Kidney epithelial cell (primary cell): ENCODE measurements around the gene FRAT2. TPM values are rescaled to one million over a fixed set of nuclear protein-coding genes. Genes with fewer than 3 reads are reported as not detected.
A peak's percentile ranks its signal among the peaks of the same experiment; 100 is the strongest.
"Not testable (repeated sequence)": the region's sequence is repeated elsewhere in the genome, so short reads cannot be mapped to it uniquely, and the experiment has no call there.

ENCODE experiments used
- DNase-seq: peaks from one replicate; pipeline ENCODE4 v3.0.0-alpha.2; 2010; ENCODE audit warnings: low read depth
- H3K27me3 ChIP-seq: 2 replicates; pipeline ENCODE4 v1.6.0; 2011; ENCODE audit warnings: low read length; ENCODE audit not compliant: control insufficient read depth, insufficient read depth
- H3K36me3 ChIP-seq: 2 replicates; pipeline ENCODE4 v1.5.1; 2011; ENCODE audit warnings: low read length; ENCODE audit not compliant: control insufficient read depth, insufficient read depth
- H3K4me3 ChIP-seq: 2 replicates; pipeline ENCODE4 v1.5.1; 2011; ENCODE audit warnings: low read depth, mild to moderate bottlenecking, control low read depth, low read length
- total RNA-seq: library from RNA; depleted of rRNA; stranded (reverse); fragments of >200 nt; gene quantifications from 2 replicates; pipeline ENCODE4 v1.2.3, GENCODE V29; 2015
- TF ChIP-seq, protein P1 (sequence below): IDR thresholded peaks from 2 replicates; pipeline ENCODE4 v1.5.1; 2011; ENCODE audit warnings: mild to moderate bottlenecking, moderate library complexity, low read length, control low read depth, inconsistent platforms; ENCODE audit not compliant: insufficient read depth, poor library complexity, severe bottlenecking

FRAT2 gene
- total RNA-seq, 1 donor from 2014 or later: 10.7 TPM

DNA sequence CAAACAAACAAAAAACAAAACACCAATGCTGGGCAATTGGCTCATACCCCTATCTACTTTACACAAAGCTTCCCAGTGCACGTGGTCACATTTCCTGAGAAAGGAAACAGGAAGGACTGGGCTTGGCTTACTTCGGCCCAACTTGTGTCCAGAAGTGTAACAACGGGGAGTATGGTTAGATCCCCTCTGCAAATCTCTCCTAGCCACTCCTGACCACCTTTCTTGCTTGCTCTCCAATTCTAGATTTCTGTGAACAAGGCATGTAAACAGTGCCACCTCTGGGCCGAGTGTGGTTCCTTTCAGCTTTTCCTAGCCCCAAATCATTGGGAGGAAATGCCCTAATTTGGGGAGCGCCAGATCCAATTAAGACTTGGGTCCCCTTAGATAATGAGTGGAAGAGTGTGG, 21.0 kb upstream of the FRAT2 start:
- H3K36me3 ChIP-seq: no peaks in the 10 kb centered on the region
- H3K4me3 ChIP-seq: no peak overlapping the region
- H3K27me3 ChIP-seq: no peaks in the 10 kb centered on the region
- TF ChIP-seq, protein P1, sequence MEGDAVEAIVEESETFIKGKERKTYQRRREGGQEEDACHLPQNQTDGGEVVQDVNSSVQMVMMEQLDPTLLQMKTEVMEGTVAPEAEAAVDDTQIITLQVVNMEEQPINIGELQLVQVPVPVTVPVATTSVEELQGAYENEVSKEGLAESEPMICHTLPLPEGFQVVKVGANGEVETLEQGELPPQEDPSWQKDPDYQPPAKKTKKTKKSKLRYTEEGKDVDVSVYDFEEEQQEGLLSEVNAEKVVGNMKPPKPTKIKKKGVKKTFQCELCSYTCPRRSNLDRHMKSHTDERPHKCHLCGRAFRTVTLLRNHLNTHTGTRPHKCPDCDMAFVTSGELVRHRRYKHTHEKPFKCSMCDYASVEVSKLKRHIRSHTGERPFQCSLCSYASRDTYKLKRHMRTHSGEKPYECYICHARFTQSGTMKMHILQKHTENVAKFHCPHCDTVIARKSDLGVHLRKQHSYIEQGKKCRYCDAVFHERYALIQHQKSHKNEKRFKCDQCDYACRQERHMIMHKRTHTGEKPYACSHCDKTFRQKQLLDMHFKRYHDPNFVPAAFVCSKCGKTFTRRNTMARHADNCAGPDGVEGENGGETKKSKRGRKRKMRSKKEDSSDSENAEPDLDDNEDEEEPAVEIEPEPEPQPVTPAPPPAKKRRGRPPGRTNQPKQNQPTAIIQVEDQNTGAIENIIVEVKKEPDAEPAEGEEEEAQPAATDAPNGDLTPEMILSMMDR: peak; percentile 37
- no peak for DNase-seq

DNA sequence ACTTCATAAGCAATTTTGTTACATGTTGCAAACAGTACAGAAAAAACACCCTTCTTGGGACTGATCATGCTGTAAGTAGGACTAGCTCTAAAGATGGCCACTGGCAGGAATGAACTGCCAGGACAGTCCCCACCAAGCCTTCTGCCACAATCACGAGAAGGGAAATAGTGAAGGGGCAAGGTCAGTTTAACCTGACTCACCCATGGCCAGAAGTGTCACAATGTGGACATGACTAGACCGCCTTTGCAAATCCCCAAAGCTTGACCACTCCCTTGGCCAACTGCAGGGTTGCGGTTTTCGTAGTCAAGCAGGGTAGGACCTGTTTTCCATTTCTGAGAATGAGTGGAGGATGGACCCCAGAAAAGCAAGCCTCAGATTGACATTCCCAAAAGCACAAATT, 19.4 kb upstream of the FRAT2 start:
- Histone ChIP-seq H3K36me3 (no peaks in the 10 kb centered on the region), H3K27me3 (no peaks in the 10 kb centered on the region), H3K4me3 (no peak overlapping the region)
- TF ChIP-seq, protein P1: no peak
- DNase-seq: no peak

DNA sequence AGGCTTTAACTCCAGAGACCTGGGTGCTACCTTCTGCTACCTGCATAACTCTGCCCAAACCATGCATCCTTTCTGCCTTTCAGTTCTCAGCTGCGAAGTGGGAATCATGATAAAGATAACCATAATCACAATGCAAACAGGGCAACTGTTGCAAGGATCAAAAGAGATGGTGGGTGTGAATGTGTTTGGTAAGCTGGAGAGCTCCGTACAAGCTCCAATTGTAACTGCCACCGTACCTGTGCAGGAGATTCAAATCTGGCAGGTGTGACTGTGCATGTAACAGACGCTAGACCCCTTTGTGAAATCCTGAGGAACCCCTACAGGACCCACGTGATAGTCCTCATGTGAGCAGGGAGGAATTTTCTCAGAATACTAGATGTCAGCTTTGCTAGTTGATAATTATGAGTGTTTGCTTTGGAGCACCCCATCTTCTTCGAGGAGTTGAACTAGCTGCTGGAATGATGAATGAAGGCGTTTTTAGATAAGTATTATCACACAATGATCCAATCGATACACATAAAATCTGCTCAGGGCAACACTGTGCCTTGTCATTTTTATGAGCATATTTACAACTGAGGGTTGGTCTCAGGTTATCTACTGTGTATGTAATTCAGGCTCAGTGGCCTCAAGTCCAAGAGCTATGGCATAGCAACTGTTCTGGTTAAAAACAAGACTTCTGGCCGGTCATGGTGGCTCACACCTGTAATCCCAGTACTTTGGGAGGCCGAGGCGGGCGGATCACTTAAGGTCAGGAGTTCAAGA, 15.4 kb upstream of the FRAT2 start:
- no peaks in the 10 kb centered on the region for H3K36me3 ChIP-seq
- H3K27me3 ChIP-seq: no peaks in the 10 kb centered on the region
- H3K4me3 ChIP-seq: no peak overlapping the region
- no peak for DNase-seq
- TF ChIP-seq, protein P1: no peak

DNA sequence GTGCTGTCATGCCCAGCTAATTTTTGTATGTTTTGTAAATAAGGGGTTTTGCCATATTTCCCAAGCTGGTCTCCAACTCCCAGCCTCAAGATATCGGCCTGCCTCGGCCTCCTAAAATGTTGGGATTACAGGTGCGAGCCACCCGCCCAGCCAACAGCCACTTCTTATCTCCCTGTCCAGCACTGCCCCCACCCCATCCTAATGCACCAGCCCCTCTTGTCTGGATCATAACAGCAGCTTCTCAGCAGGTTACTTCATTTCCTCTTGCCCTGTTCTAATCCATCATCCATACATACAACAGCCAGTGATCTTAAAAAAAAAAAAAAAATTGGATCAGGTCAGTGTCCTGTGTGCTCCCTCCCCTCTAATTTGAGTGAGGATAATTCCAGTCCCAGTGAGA, 12.8 kb upstream of the FRAT2 start:
- no peaks in the 10 kb centered on the region for H3K36me3 ChIP-seq
- no peak for DNase-seq
- no peaks in the 10 kb centered on the region for H3K27me3 ChIP-seq
- TF ChIP-seq, protein P1: no peak
- H3K4me3 ChIP-seq: no peak overlapping the region

DNA sequence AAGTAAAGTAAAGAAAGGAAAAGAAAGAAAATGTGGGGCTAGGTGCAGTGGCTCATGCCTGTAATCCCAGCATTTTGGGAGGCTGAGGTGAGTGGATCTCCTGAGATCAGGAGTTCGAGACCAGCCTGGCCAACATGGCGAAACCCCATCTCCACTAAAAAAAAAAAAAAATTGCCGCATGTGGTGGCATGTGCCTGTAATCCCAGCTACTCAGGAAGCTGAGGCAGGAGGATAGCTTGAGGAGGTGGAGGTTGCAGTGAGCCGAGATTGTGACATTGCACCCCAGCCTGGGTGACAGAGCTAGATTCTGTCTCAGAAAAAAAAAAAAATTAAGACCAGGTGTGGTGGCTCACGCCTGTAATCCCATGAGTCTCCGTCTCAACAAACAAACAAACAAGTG, 9.1 kb upstream of the FRAT2 start:
- not testable (repeated sequence) for H3K4me3 ChIP-seq, H3K27me3 ChIP-seq, DNase-seq, H3K36me3 ChIP-seq

DNA sequence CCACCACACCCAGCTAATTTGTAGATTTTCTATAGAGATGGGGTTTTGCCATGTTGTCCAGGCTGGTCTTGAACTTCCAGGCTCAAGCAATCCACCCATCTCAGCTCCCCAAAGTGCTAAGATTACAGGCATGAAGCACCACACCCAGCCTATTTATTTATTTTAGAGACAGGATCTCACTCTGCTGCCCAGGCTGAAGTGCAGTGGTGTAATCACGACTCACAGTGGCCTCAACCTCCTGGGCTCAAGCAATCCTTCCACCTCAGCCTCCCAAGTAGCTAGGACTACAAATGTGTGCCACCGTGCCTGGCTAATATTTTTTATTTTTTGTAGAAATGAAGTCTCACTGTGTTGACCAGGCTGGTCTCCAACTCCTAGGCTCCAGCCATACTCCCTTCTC, 6.9 kb upstream of the FRAT2 start:
- no peak for DNase-seq
- H3K27me3 ChIP-seq: no peaks in the 10 kb centered on the region
- H3K4me3 ChIP-seq: no peak overlapping the region
- TF ChIP-seq, protein P1: no peak
- no peaks in the 10 kb centered on the region for H3K36me3 ChIP-seq
